ENCODE measurements around the gene SERP2.

Gene SERP2

DNA sequence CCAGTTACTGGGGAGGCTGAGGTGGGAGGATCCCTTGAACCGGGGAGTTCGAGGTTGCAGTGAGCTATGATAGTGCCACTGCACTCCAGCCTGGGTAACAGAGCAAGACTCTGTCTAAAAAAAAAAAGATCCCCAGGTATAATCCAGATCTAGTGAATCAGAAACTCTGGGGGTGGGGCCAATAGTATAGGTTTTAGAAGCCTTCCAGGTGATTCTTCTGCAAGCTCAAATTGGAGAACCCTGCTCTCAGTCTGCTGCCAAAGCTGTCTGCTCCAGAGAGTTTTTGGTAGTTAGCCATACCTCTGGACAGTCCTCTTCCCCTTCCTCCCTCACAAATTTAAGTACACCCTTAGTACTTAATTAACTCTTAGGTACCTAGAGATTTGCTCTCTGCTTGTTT lies 28.0 kb downstream of the SERP2 start:
- TF ChIP-seq, protein P1, sequence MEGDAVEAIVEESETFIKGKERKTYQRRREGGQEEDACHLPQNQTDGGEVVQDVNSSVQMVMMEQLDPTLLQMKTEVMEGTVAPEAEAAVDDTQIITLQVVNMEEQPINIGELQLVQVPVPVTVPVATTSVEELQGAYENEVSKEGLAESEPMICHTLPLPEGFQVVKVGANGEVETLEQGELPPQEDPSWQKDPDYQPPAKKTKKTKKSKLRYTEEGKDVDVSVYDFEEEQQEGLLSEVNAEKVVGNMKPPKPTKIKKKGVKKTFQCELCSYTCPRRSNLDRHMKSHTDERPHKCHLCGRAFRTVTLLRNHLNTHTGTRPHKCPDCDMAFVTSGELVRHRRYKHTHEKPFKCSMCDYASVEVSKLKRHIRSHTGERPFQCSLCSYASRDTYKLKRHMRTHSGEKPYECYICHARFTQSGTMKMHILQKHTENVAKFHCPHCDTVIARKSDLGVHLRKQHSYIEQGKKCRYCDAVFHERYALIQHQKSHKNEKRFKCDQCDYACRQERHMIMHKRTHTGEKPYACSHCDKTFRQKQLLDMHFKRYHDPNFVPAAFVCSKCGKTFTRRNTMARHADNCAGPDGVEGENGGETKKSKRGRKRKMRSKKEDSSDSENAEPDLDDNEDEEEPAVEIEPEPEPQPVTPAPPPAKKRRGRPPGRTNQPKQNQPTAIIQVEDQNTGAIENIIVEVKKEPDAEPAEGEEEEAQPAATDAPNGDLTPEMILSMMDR (IDR thresholded peaks at IDR 0.05; ENCODE audit: control extremely low read depth, extremely low read depth, low read depth, missing control alignments), result no peak
- ChIA-PET POLR2A (no interaction called here), CTCF (interaction anchor here (1.3 kb wide), 1 partner anchor 29 kb away, joined by 3 read pairs; no protein-coding TSS in a partner anchor)
- no peak for DNase-seq (ENCODE audit: extremely low spot score)

DNA sequence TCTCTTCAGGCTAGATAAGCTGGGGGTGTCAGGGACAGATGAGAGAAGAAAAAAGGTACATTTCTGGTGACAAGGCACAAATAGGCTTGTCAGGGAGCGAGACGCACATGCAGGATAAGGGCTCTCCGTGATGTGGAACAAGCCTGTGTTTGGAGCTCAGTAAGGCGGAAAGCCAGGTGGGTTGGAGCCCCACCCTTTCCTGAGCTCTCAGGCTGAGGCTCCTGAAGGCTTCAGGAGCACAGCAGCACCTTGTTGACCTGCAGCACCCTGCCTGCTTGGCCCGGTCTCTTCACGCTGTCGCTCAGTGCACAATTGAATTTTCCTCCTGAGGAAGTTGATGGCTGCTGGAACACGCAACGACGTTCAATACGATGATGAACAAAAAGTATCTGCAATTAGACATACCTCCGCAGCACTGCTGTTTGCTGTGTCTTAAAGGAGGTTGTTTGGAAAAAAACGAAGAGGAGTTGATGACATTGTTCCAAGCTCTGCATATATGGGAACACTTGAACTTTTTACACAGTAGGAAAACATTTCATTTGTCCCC lies 29.3 kb downstream of the SERP2 start:
- TF ChIP-seq, protein P1 (IDR thresholded peaks at IDR 0.05; ENCODE audit: control extremely low read depth, extremely low read depth, low read depth, missing control alignments), result no peak
- DNase-seq (ENCODE audit: extremely low spot score), result no peak
- ChIA-PET POLR2A (no interaction called here), CTCF (no interaction called here)

DNA sequence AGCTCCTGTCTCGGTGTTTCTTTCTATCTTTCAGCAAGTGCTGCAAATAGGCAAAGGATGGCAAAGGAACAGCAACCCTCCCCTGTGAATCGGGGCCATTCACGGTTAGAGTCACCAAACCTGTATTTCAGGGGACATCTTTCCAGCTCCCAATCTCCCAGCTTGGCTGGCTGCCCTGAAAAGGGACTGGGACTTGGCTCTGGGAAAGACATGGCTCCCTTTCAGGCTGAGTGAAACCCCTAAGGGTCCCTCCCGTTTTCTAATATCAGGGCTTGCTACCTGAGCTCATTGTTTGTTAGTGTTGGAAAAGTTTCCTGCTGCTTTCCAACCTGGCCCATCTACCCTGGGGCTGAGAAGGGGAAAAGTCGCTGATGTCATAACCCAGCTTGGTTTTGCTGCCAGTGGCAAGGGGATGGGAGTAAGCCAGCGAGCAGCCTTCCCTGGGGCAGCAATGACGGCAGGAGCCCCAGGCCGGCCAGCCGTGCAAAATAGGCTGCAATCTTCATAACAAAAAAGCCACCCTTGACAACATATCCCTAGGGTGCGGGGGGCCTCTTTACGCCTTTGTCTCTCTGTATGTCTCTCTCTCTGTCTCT lies 29.9 kb downstream of the SERP2 start:
- POLR2A ChIA-PET, result no interaction called here
- DNase-seq (ENCODE audit: extremely low spot score), result no peak
- TF ChIP-seq, protein P1 (IDR thresholded peaks at IDR 0.05; ENCODE audit: control extremely low read depth, extremely low read depth, low read depth, missing control alignments), result no peak
- CTCF ChIA-PET, result no interaction called here

DNA sequence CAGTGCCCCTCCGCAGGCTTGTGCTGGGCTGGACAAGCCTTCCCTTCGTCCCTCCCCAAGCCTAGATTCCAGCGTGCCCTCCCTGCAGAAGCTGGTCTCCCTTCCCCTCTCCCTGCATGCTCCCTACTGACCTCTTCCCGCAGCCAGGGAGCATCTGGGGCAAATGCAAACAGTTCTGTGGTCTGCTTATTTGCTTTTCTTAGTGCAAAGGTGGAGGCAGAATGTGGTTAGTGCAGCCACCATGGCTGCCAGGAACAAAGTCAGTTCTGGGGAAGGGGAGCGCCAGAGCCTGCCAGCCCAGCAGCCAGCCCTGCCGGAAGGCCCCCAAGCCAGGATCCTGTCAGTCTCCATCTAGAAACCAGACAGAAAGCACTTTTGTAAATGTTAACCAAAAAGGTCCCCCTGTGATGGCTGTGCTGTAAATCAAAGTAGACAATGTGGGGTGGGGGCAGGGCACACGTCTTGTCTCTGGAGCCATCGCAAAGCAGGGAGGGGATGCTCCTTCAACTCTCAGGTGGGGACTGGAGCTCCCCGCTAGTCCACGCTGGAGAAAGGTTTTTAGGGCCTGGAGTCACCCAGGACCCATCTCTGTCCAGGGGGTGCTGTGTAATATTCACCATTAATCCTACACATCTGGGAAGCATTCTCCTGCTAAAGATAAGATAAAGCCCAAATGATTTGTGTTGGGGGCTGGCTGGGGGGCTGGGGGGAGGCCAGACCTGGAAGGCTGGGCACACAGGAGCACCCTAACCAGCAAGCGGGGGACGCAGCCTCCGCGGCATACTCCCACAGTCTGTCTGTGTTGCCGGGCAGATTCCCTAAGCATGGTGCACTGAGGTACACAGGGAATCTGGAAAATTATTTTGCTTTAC lies 30.9 kb downstream of the SERP2 start:
- ChIA-PET CTCF (no interaction called here), POLR2A (no interaction called here)
- TF ChIP-seq, protein P1 (IDR thresholded peaks at IDR 0.05; ENCODE audit: control extremely low read depth, extremely low read depth, low read depth, missing control alignments), result no peak
- no peak for DNase-seq (ENCODE audit: extremely low spot score)

DNA sequence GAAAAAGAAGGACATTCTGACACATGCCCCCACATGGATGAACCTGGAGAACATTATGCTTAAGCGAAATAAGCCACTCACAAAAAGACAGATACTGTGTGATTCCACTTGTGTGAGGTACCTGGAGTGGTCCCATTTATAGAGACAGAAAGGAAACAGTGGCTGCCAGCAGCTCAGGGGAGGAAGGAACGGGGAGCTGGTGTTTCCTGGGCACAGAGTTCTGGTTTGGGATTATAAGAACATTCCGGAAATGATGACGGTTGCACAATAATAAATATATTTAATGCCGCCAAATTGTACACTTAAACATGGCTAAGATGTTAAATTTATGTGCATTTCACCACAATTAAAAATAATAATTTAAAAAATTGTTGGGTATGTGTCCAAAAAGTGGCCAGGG lies 33.0 kb downstream of the SERP2 start:
- ChIA-PET POLR2A (no interaction called here), CTCF (no interaction called here)
- TF ChIP-seq, protein P1 (IDR thresholded peaks at IDR 0.05; ENCODE audit: control extremely low read depth, extremely low read depth, low read depth, missing control alignments), result no peak
- DNase-seq (ENCODE audit: extremely low spot score), result no peak

DNA sequence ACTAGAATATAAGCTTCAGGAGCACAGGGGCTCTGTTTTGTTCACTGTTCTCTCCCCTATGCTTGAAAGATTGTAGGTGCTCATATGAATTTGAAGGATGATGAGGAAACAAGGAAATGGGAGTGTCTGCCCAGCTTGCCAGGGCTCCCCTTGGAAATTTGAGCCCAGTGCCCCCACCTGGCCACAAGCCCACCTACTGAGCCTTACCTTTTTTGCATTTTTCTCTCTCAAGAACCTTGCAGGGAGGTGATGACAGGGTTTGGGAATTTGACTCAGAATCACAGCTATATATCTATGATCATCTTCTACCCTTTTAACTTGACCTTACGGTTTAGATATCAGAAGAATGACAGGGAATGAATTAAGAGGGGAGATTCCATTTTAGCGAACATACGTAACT lies 33.8 kb downstream of the SERP2 start:
- CTCF ChIA-PET, result interaction anchor here (0.8 kb wide), 1 partner anchor 502 kb away, joined by 3 read pairs; no protein-coding TSS in a partner anchor
- DNase-seq (ENCODE audit: extremely low spot score), result no peak
- POLR2A ChIA-PET, result no interaction called here
- TF ChIP-seq, protein P1 (IDR thresholded peaks at IDR 0.05; ENCODE audit: control extremely low read depth, extremely low read depth, low read depth, missing control alignments), result no peak

Measured in GM10248 (cell line).